ENCODE data around the gene FAM193B. TPM values are rescaled to one million over a fixed set of nuclear protein-coding genes. Genes with fewer than 3 reads are reported as not detected.
A peak's percentile ranks its signal among the peaks of the same experiment; 100 is the strongest.
"Not testable (repeated sequence)": the region's sequence is repeated elsewhere in the genome, so short reads cannot be mapped to it uniquely, and the experiment has no call there.

The FAM193B gene
- total RNA-seq, 1 donor from 2014 or later = 14.0 TPM

DNA sequence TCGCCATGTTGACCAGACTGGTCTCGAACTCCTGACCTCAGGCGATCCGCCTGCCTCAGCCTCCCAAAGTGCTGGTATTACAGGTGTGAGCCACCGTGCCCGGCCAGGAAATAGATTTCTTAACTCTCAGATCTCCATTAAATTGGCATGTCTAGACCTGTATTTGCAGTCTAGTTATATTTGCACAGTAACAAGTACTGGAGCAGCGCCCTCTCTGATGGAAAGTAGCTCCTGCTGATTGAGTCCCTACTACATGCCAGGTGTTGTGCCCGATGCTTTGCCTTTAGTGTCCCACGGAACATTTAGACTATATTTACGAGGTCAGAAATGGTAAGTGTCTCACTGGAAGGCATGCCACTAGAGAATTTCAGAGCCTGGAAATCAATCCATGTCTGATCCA lies 21.8 kb upstream of the FAM193B start:
- H3K36me3 ChIP-seq (ENCODE audit: control insufficient read depth, insufficient read depth, low read length) = no peaks in the 10 kb centered on the region
- H3K4me3 ChIP-seq (ENCODE audit: low read depth, low read length) = no peak overlapping the region
- DNase-seq (ENCODE audit: low read depth) (peak; percentile 64), FAIRE-seq (no peak)
- H3K27me3 ChIP-seq (ENCODE audit: control insufficient read depth, insufficient read depth, low read length) = no peaks in the 10 kb centered on the region
- TF ChIP-seq, protein P1, sequence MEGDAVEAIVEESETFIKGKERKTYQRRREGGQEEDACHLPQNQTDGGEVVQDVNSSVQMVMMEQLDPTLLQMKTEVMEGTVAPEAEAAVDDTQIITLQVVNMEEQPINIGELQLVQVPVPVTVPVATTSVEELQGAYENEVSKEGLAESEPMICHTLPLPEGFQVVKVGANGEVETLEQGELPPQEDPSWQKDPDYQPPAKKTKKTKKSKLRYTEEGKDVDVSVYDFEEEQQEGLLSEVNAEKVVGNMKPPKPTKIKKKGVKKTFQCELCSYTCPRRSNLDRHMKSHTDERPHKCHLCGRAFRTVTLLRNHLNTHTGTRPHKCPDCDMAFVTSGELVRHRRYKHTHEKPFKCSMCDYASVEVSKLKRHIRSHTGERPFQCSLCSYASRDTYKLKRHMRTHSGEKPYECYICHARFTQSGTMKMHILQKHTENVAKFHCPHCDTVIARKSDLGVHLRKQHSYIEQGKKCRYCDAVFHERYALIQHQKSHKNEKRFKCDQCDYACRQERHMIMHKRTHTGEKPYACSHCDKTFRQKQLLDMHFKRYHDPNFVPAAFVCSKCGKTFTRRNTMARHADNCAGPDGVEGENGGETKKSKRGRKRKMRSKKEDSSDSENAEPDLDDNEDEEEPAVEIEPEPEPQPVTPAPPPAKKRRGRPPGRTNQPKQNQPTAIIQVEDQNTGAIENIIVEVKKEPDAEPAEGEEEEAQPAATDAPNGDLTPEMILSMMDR (IDR thresholded peaks at IDR 0.05; ENCODE audit: insufficient read depth, low read length, severe bottlenecking) = peak; percentile 14

DNA sequence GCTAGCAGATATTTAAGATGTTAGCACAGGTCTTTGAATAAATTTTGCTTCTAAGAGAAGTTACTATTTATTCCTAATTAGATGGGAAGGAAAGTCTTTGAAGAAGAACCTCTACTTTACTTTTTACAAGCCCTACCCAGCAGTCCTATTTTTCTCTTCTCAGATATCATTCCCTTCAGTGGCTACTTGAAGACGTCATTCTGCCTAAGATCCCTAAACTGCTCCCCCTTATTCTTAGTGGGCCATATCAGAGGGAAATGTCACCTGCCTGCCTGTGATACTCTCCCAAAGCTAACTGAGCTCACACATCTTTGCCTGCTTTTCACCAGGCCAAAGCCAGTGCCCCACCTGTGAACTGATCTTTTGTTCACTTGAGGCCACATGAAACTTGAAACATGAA lies 21.1 kb upstream of the FAM193B start:
- FAIRE-seq (no peak), DNase-seq (ENCODE audit: low read depth) (peak; percentile 36)
- TF ChIP-seq, protein P1 (IDR thresholded peaks at IDR 0.05; ENCODE audit: insufficient read depth, low read length, severe bottlenecking) = no peak
- Histone ChIP-seq H3K27me3 (ENCODE audit: control insufficient read depth, insufficient read depth, low read length) (no peaks in the 10 kb centered on the region), H3K4me3 (ENCODE audit: low read depth, low read length) (no peak overlapping the region), H3K36me3 (ENCODE audit: control insufficient read depth, insufficient read depth, low read length) (no peaks in the 10 kb centered on the region)

DNA sequence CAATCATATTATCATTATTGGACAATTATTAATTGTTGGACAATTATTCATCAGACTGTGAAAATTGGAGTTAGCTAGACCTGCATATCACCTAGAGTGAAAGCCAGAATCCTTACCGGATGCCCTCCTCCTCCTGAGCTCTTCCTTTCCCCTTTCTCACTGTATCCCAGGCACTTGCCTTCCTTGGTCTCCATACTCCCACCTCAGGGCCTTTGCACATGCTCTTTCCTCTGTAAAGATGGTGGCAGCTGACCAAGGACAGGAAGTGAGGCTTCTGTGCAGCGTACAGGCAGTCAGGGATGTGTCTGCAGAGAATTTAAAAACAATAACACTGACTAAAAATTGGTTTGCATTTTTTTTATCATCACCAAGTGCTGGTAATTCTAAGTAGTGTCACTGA lies 15.5 kb upstream of the FAM193B start:
- no peak for DNase-seq (ENCODE audit: low read depth)
- TF ChIP-seq, protein P1 (IDR thresholded peaks at IDR 0.05; ENCODE audit: insufficient read depth, low read length, severe bottlenecking) = no peak
- Histone ChIP-seq H3K27me3 (ENCODE audit: control insufficient read depth, insufficient read depth, low read length) (no peaks in the 10 kb centered on the region), H3K36me3 (ENCODE audit: control insufficient read depth, insufficient read depth, low read length) (no peaks in the 10 kb centered on the region), H3K4me3 (ENCODE audit: low read depth, low read length) (no peak overlapping the region)
- FAIRE-seq = no peak

DNA sequence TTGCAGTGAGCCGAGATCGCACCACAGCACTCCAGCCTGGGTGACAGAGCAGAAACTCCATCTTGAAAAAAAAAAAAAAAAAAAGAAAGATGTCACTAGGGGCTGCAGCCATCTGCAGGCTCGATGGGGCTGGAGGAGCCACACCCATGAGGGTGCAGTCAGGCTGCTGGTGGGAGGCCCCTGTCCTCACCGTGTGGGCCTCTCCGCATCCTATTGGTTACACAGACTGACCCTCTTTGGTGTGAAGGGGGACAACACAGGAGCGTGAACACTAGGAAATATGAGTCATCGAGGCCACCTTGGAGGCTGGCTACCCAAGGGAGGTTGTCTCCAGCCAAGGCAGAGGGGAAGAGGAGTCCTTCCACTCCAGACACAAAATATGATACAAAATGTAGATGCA lies 14.0 kb upstream of the FAM193B start:
- no peak overlapping the region for H3K4me3 ChIP-seq (ENCODE audit: low read depth, low read length)
- no peaks in the 10 kb centered on the region for H3K27me3 ChIP-seq (ENCODE audit: control insufficient read depth, insufficient read depth, low read length)
- TF ChIP-seq, protein P1 (IDR thresholded peaks at IDR 0.05; ENCODE audit: insufficient read depth, low read length, severe bottlenecking) = no peak
- FAIRE-seq = no peak
- no peak for DNase-seq (ENCODE audit: low read depth)
- no peaks in the 10 kb centered on the region for H3K36me3 ChIP-seq (ENCODE audit: control insufficient read depth, insufficient read depth, low read length)

DNA sequence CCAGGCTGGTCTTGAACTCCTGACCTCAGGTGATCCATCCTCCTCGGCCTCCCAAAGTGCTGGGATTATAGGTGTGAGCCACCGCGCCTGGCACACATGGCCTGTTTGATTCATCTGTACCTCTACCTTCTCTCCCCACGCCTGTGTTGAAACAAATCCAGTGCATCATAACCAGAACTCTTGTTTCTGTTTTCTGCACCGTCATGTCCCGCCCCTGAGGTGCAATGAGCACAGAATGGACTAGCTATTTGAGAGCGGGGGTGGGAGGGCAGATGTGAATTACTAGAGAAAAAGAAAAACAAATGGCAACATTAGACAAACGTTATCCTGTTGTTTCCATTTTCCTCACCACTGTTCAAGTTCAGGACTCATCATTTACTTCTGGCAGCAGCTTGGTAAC lies 10.7 kb upstream of the FAM193B start:
- Histone ChIP-seq H3K36me3 (ENCODE audit: control insufficient read depth, insufficient read depth, low read length) (no peaks in the 10 kb centered on the region), H3K4me3 (ENCODE audit: low read depth, low read length) (no peak overlapping the region), H3K27me3 (ENCODE audit: control insufficient read depth, insufficient read depth, low read length) (no peaks in the 10 kb centered on the region)
- peak; percentile 17 for DNase-seq (ENCODE audit: low read depth)
- TF ChIP-seq, protein P1 (IDR thresholded peaks at IDR 0.05; ENCODE audit: insufficient read depth, low read length, severe bottlenecking) = no peak
- FAIRE-seq = no peak

DNA sequence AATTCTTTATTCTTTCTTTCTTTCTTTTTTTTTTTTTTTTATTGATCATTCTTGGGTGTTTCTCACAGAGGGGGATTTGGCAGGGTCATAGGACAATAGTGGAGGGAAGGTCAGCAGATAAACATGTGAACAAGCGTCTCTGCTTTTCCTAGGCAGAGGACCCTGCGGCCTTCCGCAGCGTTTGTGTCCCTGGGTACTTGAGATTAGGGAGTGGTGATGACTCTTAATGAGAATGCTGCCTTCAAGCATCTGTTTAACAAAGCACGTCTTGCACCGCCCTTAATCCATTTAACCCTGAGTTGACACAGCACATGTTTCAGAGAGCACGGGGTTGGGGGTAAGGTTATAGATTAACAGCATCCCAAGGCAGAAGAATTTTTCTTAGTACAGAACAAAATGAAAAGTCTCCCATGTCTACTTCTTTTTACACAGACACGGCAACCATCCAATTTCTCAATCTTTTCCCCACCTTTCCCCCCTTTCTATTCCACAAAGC lies 5.1 kb upstream of the FAM193B start:
- not testable (repeated sequence) for FAIRE-seq; H3K27me3 ChIP-seq (ENCODE audit: control insufficient read depth, insufficient read depth, low read length)

More for the DNA sequence above, 5.1 kb upstream of the FAM193B start:
- H3K4me3 ChIP-seq (ENCODE audit: low read depth, low read length); H3K36me3 ChIP-seq (ENCODE audit: control insufficient read depth, insufficient read depth, low read length); DNase-seq (ENCODE audit: low read depth): not testable (repeated sequence)

All from bronchial epithelial cell (primary cell).